Measurements from ENCODE around the gene GNAT1.
"Not testable (repeated sequence)": the region's sequence is repeated elsewhere in the genome, so short reads cannot be mapped to it uniquely, and the experiment has no call there.

The GNAT1 gene

GRCh38 chr3:50203809-50204803 lies 12.7 kb downstream of the GNAT1 start:
- no peak for DNase-seq

GRCh38 chr3:50204804-50205412 lies 13.5 kb downstream of the GNAT1 start, which contains the start of gene SLC38A3:
Gene SLC38A3, plus strand, starts transcription at chr3:50205271. Its CDS starts 8,929 bp downstream, at chr3:50214200.
- no peak for DNase-seq

DNA sequence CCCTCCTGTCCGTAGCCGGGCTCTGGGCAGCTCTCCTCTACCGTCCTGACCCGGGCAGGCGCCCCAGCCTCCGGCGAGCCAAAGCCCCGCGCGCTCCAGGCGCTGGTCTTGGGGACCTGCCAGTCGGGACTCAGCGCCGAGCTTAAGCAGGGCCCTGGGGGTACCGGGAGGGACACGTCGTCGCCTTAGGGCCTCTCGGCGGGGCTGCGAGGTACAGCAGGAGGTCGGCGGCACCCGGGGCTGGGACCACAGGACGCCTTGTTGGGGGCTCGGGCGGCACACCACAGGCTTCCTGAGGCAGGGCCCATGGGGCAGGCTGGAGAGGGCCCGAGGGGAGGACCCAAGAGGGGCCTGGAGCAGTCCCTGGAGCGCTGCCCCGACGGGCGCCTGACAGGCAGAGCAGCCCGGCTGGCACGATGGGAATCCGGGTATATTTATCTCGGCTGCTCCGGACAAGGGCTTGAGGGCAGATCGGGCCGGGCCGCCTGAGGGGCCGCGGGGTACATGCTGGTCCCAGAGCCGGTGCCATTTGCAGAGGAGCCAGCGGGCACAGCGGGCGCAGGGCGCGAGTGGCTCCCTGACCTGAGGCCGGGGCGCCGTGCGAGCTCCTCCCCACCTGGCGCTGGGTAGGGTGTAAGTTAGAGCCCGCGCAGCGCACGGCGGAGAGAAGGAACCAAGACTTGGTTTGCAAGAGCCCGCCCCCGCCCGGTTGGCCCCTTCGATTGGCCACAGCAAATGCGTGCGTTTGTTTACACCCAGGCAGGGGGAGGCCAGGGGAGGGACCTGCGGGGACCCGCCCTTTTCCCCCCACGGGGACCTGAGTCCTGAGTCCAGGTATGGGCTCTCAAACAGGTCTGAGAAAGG lies 14.2 kb downstream of the GNAT1 start:
- no peak for DNase-seq

DNA sequence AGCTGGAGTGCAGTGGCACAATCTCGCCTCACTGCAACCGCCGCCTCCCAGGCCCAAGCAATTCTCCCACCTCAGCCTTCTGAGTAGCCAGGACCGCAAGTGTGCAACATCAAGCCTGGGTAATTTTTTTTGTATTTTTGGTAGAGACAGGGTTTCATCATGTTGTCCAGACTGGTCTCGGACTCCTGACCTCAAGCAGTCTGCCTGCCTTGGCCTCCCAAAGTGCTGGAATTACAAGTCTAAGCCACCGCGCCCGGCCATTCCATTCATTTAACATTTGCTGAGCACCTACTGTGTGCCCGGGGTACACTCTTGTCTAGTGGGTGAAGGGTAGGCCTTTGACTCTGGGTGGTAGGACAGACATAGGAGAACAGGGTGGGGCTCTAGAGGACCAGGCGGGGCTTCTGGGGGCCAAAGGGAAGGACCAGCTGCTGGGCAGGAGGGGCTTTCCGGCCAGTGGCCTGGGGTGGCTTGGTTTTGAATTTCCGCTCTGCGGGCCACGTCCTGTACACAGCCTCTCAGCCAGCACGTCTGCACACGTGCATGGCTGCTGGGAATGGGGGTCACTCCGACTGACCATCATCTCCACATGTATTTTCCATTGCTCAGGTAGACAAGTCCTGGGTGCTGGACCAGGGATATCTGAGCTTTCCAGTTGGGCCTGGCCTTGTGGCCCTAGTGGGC lies 16.1 kb downstream of the GNAT1 start:
- DNase-seq = no peak

- DNase-seq = no peak
Observed at GRCh38 chr3:50208677-50209344, 17.4 kb downstream of the GNAT1 start.

DNA sequence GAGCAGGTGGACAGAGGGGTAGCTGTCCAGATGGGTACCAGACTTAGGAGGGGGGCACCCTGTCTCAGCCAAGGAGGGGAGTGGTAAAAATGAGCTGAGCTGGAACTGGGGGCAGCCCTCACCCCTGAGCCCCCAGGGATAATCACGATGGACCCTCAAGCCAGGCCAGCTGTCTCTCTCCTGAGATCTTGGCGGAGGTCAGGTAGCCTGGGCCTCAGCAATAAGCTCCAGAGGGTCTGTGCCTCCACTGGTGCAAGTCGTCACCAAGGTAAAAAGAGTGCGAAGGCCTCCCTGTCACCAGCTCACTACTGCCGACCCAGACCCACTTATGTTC lies 18.7 kb downstream of the GNAT1 start:
- DNase-seq = no peak

DNA sequence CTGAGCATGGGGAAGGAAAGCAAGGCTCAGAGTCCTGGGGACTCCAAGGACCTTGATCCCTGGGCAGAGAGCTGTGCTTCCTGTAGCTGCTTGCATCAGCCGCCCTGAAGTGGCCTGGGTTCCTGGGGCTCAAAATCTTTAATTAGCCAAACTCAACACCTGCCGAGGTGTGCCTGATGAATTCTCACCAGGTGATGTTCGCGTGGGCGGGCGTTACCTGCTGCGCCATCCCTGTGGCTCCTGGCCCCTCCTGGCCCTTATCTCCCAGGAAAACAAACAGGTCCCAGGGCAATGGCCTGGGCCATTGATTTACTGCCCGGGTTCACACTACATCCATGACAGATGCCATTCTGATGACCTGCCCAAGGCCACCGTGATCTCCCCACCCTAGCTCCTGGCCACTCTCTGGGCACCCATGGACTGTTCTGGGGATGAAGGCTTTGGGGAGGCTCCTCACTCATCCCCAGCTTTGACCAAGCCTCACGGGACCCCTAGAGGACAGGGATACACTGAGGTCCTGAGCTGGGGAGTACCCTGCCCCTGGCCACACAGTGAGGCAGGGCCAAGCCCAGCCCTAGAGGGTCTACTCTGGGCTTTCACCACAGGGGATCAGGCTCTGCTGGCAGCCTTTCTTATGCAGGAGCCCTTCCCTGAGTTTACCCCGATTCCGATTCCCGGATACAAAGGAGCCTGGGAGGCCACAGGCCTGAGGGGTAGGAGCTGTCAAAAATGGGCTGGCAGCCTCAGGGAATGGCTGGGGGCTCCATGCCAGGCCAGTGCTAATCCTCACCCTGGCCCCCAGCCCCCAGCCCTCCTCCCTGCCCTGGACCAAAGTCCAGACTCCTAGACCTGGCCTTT lies 19.3 kb downstream of the GNAT1 start:
- DNase-seq = no peak

- DNase-seq = not testable (repeated sequence)
Observed at GRCh38 chr3:50211368-50211717, 19.9 kb downstream of the GNAT1 start.

- no peak for DNase-seq
Observed at GRCh38 chr3:50211930-50212329, 20.5 kb downstream of the GNAT1 start.

GRCh38 chr3:50212502-50212901 lies 21.1 kb downstream of the GNAT1 start:
- no peak for DNase-seq

GRCh38 chr3:50212971-50213370 lies 21.6 kb downstream of the GNAT1 start:
- no peak for DNase-seq

DNA sequence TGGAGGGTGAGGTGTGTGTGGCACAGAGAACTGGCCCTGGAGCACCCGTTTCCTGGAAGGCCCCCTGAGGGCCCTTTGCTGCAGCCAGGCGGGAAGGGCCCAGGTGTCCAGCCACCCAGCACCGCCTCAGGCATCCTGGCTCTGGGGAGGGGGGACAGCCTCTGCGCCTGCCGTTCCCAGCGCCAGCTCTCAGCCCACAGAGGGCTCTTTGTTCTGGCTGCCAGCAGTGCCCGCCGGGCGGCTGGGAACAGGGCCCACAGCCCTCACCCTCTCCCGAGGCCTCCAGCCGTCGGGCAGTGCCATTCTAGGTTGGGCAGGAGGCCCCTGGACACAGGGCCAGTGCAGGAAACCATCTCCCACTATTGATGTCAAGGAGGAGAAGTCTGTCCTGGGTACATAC lies 22.0 kb downstream of the GNAT1 start:
- no peak for DNase-seq

- DNase-seq = no peak
Observed at GRCh38 chr3:50214824-50215223, 23.4 kb downstream of the GNAT1 start.

DNA sequence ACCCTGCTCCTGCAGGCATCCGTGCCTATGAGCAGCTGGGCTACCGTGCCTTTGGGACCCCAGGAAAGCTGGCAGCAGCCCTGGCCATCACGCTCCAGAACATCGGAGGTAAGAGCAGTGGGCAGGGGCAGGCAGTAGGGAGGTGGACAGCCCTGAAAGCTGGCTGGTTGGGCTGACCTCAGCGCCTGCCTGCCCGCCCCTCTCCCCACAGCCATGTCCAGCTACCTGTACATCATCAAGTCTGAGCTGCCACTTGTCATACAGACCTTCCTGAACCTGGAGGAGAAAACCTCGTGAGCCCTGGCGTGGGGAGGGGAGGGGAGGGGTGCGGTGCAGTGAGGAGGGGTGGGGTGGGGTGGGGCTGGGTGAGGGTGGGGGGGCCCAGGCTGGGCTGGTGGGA lies 24.1 kb downstream of the GNAT1 start:
- DNase-seq = no peak

DNA sequence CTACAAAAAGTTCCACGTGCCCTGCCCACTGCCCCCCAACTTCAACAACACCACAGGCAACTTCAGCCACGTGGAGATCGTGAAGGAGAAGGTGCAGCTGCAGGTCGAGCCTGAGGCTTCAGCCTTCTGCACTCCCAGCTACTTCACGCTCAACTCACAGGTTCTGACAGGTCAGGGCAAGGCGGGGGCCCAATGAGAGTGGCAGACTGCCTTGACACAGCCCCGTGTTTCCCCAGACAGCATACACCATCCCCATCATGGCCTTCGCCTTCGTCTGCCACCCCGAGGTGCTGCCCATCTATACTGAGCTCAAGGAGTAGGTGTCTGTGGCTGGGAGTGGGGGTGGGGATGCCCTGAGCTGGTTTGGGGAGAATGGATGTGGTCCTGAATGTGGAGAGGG lies 26.3 kb downstream of the GNAT1 start:
- DNase-seq = no peak

DNA sequence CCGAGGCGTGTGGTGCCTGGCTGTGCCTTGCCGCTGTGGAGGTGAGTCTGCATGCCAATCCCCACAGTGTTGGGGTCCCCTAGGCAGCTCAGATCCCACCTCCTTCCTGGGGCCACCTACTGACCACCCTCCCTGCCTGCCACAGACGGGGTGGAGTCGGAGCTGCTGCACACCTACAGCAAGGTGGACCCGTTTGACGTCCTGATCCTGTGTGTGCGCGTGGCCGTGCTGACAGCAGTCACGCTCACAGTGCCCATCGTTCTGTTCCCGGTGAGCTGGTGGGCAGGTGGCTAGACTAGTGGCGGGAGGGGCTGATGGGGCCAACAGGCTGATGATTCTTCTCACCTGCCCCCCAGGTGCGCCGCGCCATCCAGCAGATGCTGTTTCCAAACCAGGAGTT lies 27.0 kb downstream of the GNAT1 start:
- DNase-seq = no peak

DNA sequence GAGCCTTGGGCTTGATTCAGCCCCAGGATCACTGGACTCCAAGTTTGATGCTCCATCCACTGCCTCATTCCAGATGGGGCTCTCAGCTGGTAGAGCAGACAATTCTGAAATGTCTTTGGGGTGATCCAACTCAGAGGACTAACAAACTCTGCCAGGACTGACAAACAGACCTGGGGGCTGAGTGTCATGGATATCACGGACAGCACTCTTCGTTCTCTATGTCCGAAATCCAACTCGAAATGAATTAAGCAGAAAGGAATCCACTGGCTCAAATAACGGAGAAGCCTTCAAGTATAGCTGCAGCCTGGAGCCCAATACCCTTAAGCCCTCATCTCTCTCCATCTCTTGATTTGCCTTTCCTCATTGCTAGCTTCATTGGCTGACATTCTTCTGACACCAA lies 27.9 kb downstream of the GNAT1 start:
- DNase-seq = no peak

DNA sequence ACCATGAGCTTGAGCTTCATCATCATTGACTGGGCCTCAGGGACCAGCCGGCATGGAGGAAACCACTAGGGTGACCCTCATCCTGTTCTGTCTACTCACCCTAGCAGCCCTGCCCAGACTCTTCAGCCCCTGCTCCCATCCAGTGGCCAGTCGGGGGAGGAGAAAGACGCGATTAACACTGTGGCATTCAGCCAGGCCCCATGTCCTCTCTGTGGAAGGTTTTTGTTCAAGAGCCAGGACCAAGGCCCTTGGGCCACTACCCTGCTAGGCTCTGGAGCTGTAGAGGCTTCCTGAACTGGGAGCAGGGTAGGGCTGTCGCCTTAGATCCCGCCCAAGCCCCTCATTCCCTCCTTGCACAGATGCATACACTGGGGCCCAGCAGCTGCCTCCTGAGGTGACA lies 28.7 kb downstream of the GNAT1 start:
- DNase-seq = no peak

DNA sequence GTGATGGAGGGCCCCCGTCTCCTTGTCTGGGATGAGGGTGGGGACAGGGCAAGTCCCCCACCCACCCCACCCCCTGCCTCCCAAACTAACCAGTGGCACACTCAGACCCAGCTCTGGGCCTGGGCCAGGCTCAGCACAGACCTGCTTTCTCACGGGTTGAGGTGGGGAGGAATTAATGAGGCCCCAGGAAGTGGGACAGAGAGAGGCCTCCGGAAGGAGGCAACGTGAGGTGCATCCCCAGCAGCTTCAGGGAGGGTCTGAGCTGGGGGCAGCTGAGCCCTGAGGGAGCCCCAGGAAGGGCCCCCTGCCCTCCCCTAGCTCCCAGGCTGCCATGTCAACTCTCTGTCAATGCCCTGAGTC lies 29.6 kb downstream of the GNAT1 start:
- DNase-seq = no peak

DNA sequence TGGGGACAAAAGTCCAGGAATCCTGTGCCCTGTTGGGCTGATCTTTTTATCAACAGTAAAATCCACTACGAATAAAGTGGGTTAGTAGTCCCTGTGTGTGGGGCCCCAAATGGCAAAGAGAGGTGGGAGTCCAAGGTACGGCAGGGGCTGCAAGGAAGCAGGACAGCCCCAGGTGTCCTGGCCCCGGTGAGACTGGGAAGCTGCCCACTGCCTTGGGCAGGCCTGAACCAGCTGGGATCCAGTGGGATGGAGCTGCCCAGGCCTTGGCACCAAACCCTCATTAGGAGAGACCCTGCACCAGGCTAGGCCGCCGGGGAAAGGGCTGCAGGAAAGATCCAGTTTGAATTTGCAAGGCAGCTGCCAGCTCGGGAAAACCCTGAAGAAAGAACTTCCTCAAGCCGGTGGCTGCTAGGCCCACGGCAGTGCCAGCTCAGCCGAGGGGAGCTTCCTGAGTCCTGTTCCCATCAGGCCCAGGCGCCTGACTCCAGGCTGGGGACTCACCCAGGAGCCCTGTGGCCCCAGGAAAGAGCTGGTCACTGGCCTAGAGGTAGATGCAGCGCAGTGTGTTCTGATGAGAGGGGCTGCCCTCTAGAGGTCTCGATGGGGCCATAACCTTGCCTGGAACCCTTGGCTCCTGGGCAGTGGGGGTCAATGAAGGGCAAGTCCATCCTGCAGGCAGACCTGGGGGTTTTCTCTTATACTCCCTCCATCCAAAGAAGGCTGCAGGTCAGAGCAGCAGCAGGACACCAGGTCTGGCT lies 30.2 kb downstream of the GNAT1 start:
- DNase-seq = no peak

DNA sequence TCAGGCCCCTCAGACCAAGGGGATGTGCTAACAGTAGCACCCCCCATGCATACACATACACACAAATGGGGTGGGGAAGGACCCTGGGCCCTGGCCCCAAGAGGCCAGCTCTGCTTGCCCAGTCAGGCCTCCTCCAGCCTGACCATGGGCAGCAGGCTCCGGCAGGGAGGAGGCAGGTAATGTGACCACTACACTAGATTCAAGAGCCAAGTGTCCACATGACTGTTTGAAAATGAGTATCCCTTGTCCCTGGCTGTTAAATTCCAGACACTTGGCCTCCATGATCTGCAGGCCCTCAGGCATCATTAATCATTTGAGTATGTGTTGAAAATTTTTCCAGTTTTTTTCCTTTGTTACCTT lies 30.7 kb downstream of the GNAT1 start:
- DNase-seq = no peak

Data from amniotic stem cell (primary cell).